Measurements from ENCODE around the gene SLC38A6.

Gene SLC38A6

DNA sequence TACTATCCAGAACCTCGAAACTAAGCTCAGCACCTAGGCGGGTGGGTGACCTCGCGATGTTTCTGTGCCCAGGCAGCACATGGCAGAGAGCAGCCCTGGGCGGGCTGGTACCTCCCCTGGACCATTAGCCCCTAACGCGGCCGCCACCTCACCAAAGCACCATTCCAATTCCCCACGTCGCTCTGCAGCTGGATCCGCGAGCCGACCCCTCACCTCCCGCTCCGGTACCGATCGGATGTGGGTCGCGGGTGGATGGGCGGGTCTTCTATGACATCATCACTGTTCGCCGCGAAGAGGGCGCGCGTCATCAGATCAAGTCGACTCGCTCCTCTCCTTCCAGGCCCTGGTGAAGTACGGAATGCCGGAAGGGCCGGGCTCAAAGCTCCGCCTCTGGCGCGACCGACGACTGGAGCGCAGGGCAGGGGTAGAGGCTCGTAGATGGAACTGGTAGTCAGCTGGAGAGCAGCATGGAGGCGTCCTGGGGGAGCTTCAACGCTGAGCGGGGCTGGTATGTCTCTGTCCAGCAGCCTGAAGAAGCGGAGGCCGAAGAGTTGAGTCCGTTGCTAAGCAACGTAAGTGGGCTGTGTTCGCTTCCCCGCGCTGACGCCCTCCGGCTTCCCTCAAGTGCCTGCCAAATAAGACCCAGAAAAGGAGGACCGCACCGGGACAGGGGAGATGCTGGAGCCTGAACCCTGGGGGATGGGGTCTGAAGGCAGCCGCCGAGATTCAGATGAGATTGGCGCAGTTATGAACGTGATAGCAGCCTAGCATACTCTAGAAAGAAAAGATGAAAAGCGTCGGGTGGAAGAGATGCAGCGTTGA lies at the start of gene SLC38A6, which contains the start of gene TRMT5:
SLC38A6 (plus strand) TSS at position 435 of the 822 bp plus-strand sequence; CDS start at position 468, 33 bp downstream.
TRMT5 (minus strand) TSS at position 269 of the 822 bp plus-strand sequence; CDS start at position 163, 106 bp downstream.
- TF ChIP-seq, protein P1, sequence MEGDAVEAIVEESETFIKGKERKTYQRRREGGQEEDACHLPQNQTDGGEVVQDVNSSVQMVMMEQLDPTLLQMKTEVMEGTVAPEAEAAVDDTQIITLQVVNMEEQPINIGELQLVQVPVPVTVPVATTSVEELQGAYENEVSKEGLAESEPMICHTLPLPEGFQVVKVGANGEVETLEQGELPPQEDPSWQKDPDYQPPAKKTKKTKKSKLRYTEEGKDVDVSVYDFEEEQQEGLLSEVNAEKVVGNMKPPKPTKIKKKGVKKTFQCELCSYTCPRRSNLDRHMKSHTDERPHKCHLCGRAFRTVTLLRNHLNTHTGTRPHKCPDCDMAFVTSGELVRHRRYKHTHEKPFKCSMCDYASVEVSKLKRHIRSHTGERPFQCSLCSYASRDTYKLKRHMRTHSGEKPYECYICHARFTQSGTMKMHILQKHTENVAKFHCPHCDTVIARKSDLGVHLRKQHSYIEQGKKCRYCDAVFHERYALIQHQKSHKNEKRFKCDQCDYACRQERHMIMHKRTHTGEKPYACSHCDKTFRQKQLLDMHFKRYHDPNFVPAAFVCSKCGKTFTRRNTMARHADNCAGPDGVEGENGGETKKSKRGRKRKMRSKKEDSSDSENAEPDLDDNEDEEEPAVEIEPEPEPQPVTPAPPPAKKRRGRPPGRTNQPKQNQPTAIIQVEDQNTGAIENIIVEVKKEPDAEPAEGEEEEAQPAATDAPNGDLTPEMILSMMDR (IDR thresholded peaks at IDR 0.05), result no peak
- Histone ChIP-seq H3K4me3 (peak within 1 kb of the TSS; percentile 83), H3K27ac (peak within 1 kb of the TSS; percentile 83 to 94)
- peak; percentile 98 for DNase-seq (ENCODE audit: low spot score)

DNA sequence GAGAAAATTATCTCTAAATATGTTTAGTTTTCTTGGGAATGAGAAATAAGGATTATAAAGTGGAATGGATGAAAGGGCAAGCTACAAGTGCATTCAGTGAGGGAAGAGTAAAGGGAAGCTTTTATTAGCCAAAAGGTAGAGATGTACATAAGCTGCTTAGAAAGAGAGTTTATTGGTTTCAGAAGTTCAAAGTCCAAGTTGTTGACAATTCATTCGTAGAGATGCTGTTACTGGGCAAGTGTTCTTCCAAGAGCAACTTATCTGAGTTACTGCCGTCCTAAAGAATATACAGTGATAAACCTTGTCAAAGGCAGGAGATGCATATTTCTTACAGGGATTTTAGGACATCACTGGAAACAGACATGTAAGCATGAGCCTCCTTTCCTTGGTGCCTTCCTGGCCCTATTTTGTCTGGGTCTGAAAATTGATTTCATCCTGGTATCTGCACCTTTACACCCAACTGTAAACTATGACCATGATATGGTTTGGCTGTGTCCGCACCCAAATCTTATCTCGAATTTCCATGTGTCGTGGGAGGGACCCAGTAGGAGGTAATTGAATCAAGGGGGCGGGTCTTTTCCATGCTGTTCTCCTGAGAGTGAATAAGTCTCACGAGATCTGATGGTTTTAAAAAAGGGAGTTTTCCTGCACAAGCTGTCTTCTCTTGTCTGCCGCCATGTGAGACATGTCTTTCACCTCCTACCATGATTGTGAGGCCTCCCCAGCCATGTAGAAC lies 47.0 kb upstream of the SLC38A6 start:
- no peak overlapping the region for H3K27ac ChIP-seq
- DNase-seq (ENCODE audit: low spot score), result no peak
- H3K4me3 ChIP-seq, result no peak overlapping the region
- TF ChIP-seq, protein P1 (IDR thresholded peaks at IDR 0.05), result no peak

DNA sequence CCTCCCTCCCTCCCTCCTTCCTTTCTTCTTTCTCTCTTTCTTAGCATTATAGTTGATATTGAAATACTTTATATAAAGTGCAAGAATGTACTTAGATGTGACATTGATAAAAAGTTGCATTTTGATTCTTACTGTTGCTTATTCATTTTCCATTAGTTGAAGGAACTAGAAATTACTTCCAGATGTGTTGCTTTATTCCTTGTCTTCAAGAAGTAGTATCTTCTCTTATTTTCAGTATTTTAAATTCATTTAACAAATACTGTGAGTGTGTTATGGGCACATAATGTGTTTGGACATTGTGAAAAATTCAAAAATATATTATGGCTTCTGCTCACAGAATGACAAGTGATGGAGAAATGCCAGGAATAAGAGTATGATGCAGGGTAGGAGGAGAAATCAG lies 45.7 kb upstream of the SLC38A6 start:
- DNase-seq (ENCODE audit: low spot score), result no peak
- no peak overlapping the region for H3K4me3 ChIP-seq
- TF ChIP-seq, protein P1 (IDR thresholded peaks at IDR 0.05), result no peak
- no peak overlapping the region for H3K27ac ChIP-seq

GRCh38 chr14:60943637-60944032 lies 37.4 kb upstream of the SLC38A6 start:
- TF ChIP-seq, protein P1 (IDR thresholded peaks at IDR 0.05), result no peak
- H3K4me3 ChIP-seq, result no peak overlapping the region
- H3K27ac ChIP-seq, result no peak overlapping the region
- DNase-seq (ENCODE audit: low spot score), result no peak

- no peak overlapping the region for H3K27ac ChIP-seq
- H3K4me3 ChIP-seq, result no peak overlapping the region
- TF ChIP-seq, protein P1 (IDR thresholded peaks at IDR 0.05), result no peak
- no peak for DNase-seq (ENCODE audit: low spot score)
These were observed 36.8 kb upstream of the SLC38A6 start for GRCh38 chr14:60944204-60944603.

DNA sequence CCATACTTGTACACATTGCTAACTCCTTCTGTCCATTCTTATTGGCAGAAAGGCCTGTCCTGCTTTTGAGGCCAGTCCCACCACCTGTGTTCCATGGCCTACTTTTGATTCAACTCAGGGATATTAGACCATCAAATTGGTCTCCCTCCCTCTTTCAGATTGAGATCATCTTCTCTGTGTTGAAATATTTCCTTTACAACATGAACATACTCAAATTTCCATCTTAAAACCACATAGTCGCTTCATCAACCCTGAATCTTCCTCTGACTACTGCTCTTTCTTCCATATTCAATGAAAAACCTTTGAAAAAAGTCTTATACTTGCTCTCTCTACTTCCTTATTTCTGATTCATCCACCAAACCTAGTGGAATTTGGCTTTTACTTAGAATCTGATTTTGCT lies 35.1 kb upstream of the SLC38A6 start:
- Histone ChIP-seq H3K4me3 (no peak overlapping the region), H3K27ac (no peak overlapping the region)
- TF ChIP-seq, protein P1 (IDR thresholded peaks at IDR 0.05), result no peak
- DNase-seq (ENCODE audit: low spot score), result no peak
